Measurements from ENCODE around the gene MRPL52.

The MRPL52 gene

DNA sequence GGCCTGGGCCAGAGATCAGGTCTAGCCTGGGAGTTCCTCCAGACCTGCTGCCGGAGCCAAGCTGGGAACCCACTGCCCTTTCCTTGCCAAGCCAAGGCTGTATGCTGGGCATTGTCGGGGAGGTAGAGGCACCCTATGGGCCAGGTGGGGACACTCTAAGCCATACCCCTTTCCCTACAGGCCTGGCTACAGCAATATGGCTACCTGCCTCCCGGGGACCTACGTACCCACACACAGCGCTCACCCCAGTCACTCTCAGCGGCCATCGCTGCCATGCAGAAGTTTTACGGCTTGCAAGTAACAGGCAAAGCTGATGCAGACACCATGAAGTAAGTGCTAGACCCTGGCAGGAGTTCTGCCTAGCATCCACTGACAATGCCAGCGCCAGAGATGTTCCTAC lies 11.6 kb downstream of the MRPL52 start:
- TF ChIP-seq, protein P1, sequence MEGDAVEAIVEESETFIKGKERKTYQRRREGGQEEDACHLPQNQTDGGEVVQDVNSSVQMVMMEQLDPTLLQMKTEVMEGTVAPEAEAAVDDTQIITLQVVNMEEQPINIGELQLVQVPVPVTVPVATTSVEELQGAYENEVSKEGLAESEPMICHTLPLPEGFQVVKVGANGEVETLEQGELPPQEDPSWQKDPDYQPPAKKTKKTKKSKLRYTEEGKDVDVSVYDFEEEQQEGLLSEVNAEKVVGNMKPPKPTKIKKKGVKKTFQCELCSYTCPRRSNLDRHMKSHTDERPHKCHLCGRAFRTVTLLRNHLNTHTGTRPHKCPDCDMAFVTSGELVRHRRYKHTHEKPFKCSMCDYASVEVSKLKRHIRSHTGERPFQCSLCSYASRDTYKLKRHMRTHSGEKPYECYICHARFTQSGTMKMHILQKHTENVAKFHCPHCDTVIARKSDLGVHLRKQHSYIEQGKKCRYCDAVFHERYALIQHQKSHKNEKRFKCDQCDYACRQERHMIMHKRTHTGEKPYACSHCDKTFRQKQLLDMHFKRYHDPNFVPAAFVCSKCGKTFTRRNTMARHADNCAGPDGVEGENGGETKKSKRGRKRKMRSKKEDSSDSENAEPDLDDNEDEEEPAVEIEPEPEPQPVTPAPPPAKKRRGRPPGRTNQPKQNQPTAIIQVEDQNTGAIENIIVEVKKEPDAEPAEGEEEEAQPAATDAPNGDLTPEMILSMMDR (IDR thresholded peaks at IDR 0.05): no peak
- DNase-seq (ENCODE audit: low spot score): no peak
- Histone ChIP-seq H3K27ac (peak overlapping the region in 1 of 2 donors; percentile 10), H3K4me3 (no peak overlapping the region)

DNA sequence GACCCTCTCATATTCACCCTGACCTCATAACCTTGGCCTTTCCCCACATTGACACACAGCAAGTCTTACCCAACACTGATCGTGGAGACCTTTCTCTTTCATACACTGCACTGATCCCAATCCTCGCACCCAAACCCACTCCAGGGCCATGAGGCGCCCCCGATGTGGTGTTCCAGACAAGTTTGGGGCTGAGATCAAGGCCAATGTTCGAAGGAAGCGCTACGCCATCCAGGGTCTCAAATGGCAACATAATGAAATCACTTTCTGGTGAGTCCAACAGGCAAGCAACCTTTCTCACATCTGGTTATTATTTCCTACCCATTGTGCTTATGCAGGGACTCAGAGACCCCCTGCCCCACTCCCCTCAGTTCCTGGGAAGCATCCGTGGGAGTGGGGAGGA lies 12.1 kb downstream of the MRPL52 start:
- Histone ChIP-seq H3K27ac (peak overlapping the region in 1 of 2 donors; percentile 10), H3K4me3 (no peak overlapping the region)
- TF ChIP-seq, protein P1 (IDR thresholded peaks at IDR 0.05): no peak
- DNase-seq (ENCODE audit: low spot score): no peak

DNA sequence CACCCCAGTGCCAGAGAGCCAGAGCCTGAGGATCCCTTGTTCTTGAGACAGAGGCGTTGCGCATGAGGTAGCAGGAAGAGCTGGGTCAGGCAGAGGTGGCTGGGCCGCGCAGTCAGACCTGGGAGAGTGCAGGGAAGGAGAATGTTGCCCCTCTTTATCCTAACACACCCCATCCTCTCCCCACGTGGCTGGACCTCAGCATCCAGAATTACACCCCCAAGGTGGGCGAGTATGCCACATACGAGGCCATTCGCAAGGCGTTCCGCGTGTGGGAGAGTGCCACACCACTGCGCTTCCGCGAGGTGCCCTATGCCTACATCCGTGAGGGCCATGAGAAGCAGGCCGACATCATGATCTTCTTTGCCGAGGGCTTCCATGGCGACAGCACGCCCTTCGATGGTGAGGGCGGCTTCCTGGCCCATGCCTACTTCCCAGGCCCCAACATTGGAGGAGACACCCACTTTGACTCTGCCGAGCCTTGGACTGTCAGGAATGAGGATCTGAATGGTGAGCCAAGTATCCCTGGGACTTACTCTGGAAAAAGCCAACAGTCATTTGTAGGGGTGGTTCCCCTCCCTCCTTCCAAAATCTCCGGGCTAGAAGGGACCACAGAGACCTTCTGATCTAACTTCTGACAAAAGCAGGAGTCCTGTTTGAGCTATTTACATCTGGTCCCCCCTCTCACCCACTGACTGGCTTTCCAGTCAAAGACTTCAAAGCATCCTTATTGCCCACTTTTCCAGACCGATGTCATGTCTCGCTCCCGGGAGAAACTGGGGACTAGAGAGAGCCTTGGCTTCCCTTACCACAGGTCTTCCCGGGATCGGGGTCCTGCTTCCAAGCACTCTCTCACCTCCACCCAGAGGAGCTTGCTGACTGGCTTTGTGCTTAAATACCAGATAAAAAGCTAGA lies 12.8 kb downstream of the MRPL52 start:
- TF ChIP-seq, protein P1 (IDR thresholded peaks at IDR 0.05): no peak

GRCh38 chr14:22843123-22843925 lies 13.6 kb downstream of the MRPL52 start:
- Histone ChIP-seq H3K4me3 (no peak overlapping the region), H3K27ac (peak overlapping the region in 1 of 2 donors; percentile 8)
- TF ChIP-seq, protein P1 (IDR thresholded peaks at IDR 0.05): no peak
- no peak for DNase-seq (ENCODE audit: low spot score)

More for the DNA sequence above, 12.8 kb downstream of the MRPL52 start:
- DNase-seq (ENCODE audit: low spot score): no peak
- peak overlapping the region in 1 of 2 donors; percentile 10 for H3K27ac ChIP-seq
- H3K4me3 ChIP-seq: no peak overlapping the region

DNA sequence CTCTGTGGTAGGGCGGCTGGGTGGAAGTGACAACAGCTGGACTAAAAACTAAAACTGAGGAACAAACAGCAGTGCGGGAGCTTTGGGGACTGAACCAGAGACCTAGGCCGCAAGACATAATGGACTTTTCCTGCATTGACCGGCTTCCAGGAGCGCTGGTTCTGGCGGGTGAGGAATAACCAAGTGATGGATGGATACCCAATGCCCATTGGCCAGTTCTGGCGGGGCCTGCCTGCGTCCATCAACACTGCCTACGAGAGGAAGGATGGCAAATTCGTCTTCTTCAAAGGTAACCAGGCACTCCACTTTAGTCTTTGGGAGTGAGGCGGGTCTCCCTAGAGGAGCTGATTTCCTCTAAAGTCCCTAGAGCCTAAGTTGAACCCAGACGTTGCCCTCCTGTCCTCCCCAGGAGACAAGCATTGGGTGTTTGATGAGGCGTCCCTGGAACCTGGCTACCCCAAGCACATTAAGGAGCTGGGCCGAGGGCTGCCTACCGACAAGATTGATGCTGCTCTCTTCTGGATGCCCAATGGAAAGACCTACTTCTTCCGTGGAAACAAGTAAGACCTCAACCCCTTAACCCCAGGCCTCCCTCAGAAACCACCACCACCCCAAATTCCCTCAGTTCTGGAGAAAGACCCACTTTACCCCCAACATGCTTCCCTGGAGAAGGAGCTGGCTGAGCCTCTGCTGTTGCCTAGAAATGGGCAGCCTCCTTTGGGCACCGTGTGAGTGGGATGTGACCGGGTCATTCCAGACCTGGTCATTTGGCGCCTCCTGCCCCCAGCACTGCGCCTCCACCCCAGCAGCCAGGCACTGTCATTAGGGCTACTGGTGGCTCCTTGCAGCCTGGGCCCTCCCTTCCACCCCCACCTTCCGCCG lies 14.8 kb downstream of the MRPL52 start:
- TF ChIP-seq, protein P1 (IDR thresholded peaks at IDR 0.05): no peak
- DNase-seq (ENCODE audit: low spot score): no peak
- peak overlapping the region in 1 of 2 donors; percentile 90 for H3K27ac ChIP-seq
- H3K4me3 ChIP-seq: no peak overlapping the region

- H3K4me3 ChIP-seq: no peak overlapping the region
- no peak for DNase-seq (ENCODE audit: low spot score)
- TF ChIP-seq, protein P1 (IDR thresholded peaks at IDR 0.05): no peak
- H3K27ac ChIP-seq: peak overlapping the region in 1 of 2 donors; percentile 90
Observed at GRCh38 chr14:22845103-22845394, 15.4 kb downstream of the MRPL52 start.

Measured in coronary artery (tissue), 2 donors.